Liver (tissue), 9 donors: ENCODE measurements around the gene HOXC6. TPM values are rescaled to one million over a fixed set of nuclear protein-coding genes. Genes with fewer than 3 reads are reported as not detected.

ENCODE experiments used
- DNase-seq: peaks from one replicate; pipeline ENCODE4 v3.0.0-alpha.2; 2017; ENCODE audit warnings: low spot score
- H3K27ac ChIP-seq, 2 donors: one replicate each; pipeline ENCODE4 v1.7.0; 2013; ENCODE audit warnings: inconsistent platforms in 2 of 2, low read length in 2 of 2, control low read depth in 1 of 2, low read depth in 1 of 2, mild to moderate bottlenecking in 1 of 2
- H3K27me3 ChIP-seq, 4 donors: one replicate each; pipeline versions ENCODE4 v1.6.1 to v1.7.0; 2013; ENCODE audit warnings: low read length in 3 of 4, inconsistent platforms in 1 of 4, mild to moderate bottlenecking in 1 of 4, moderate library complexity in 1 of 4; ENCODE audit not compliant: control insufficient read depth in 4 of 4, insufficient read depth in 4 of 4
- H3K36me3 ChIP-seq, 4 donors: one replicate each; pipeline versions ENCODE4 v1.6.1 to v1.7.0; 2013; ENCODE audit warnings: low read length in 3 of 4, mild to moderate bottlenecking in 3 of 4, low read depth in 1 of 4, moderate library complexity in 1 of 4; ENCODE audit not compliant: control insufficient read depth in 4 of 4, insufficient read depth in 3 of 4
- H3K4me1 ChIP-seq, 4 donors: one replicate each; pipeline versions ENCODE4 v1.6.1 to v1.7.0; 2013; ENCODE audit warnings: low read length in 3 of 4, mild to moderate bottlenecking in 3 of 4, moderate library complexity in 1 of 4; ENCODE audit not compliant: control insufficient read depth in 4 of 4, insufficient read depth in 4 of 4
- H3K4me3 ChIP-seq, 3 donors: one replicate each; pipeline versions ENCODE4 v1.6.1 to v1.7.0; 2013; ENCODE audit warnings: low read length in 3 of 3, control low read depth in 1 of 3, low read depth in 1 of 3, mild to moderate bottlenecking in 1 of 3
- H3K9ac ChIP-seq, 2 donors: one replicate each; pipeline ENCODE4 v1.7.0; 2013; ENCODE audit warnings: low read length in 2 of 2, mild to moderate bottlenecking in 2 of 2, moderate library complexity in 2 of 2, control low read depth in 1 of 2, low read depth in 1 of 2
- H3K9me3 ChIP-seq, 4 donors: one replicate each; pipeline versions ENCODE4 v1.6.1 to v1.7.0; 2013; ENCODE audit warnings: low read length in 3 of 4; ENCODE audit not compliant: control insufficient read depth in 4 of 4
- ATF3 ChIP-seq: IDR thresholded peaks from 2 replicates; pipeline ENCODE4 v1.6.1; 2016; ENCODE audit warnings: antibody characterized with exemption
- CTCF ChIP-seq: fragments of 150-350 bp; IDR thresholded peaks from 2 replicates; pipeline ENCODE4 v1.5.1; 2017; ENCODE audit warnings: improper control_type of control experiment, low read depth, low read length; ENCODE audit not compliant: missing input control
- EGR1 ChIP-seq, 2 donors: IDR thresholded peaks; 2 replicates each; pipeline ENCODE4 v1.6.1; 2016 to 2018; ENCODE audit warnings: antibody characterized with exemption in 2 of 2, low read depth in 2 of 2
- FOXA1 ChIP-seq: IDR thresholded peaks from 2 replicates; pipeline ENCODE4 v1.6.1; 2016; ENCODE audit warnings: antibody characterized with exemption
- FOXA2 ChIP-seq: IDR thresholded peaks from 2 replicates; pipeline ENCODE4 v1.6.1; 2016; ENCODE audit warnings: antibody characterized with exemption
- GABPA ChIP-seq, 2 donors: IDR thresholded peaks in 1 of 2; conservative IDR thresholded peaks in 1 of 2; 2 replicates each; pipeline ENCODE4 v1.6.1; 2016; ENCODE audit warnings: antibody characterized with exemption in 2 of 2, mild to moderate bottlenecking in 1 of 2, moderate library complexity in 1 of 2
- HNF4A ChIP-seq, 2 donors: conservative IDR thresholded peaks; 2 replicates each; pipeline ENCODE4 v1.6.1; 2016; ENCODE audit warnings: antibody characterized with exemption in 2 of 2, mild to moderate bottlenecking in 2 of 2
- HNF4G ChIP-seq: IDR thresholded peaks from 2 replicates; pipeline ENCODE4 v1.6.1; 2016; ENCODE audit warnings: antibody characterized with exemption
- JUND ChIP-seq, 2 donors: IDR thresholded peaks; 2 replicates each; pipeline ENCODE4 v1.6.1; 2016; ENCODE audit warnings: antibody characterized with exemption in 2 of 2
- MAX ChIP-seq: IDR thresholded peaks from 2 replicates; pipeline ENCODE4 v1.6.1; 2016; ENCODE audit warnings: antibody characterized with exemption
- NR2F2 ChIP-seq: IDR thresholded peaks from 2 replicates; pipeline ENCODE4 v1.6.1; 2016; ENCODE audit warnings: antibody characterized with exemption
- RAD21 ChIP-seq, 2 donors: IDR thresholded peaks; 2 replicates each; pipeline ENCODE4 v1.6.1; 2016; ENCODE audit warnings: antibody characterized with exemption in 2 of 2, mild to moderate bottlenecking in 2 of 2
- REST ChIP-seq: IDR thresholded peaks from 2 replicates; pipeline ENCODE4 v1.6.1; 2016; ENCODE audit warnings: antibody characterized with exemption, mild to moderate bottlenecking
- RXRA ChIP-seq, 2 donors: IDR thresholded peaks; 2 replicates each; pipeline ENCODE4 v1.6.1; 2017 to 2018; ENCODE audit warnings: antibody characterized with exemption in 2 of 2, mild to moderate bottlenecking in 1 of 2
- SP1 ChIP-seq: IDR thresholded peaks from 2 replicates; pipeline ENCODE4 v1.6.1; 2018; ENCODE audit warnings: antibody characterized with exemption, mild to moderate bottlenecking
- TAF1 ChIP-seq: conservative IDR thresholded peaks from 2 replicates; pipeline ENCODE4 v1.6.1; 2016; ENCODE audit warnings: antibody characterized with exemption, mild to moderate bottlenecking
- YY1 ChIP-seq: IDR thresholded peaks from 2 replicates; pipeline ENCODE4 v1.6.1; 2016; ENCODE audit warnings: antibody characterized with exemption, mild to moderate bottlenecking
- ZBTB33 ChIP-seq: IDR thresholded peaks from 2 replicates; pipeline ENCODE4 v1.6.1; 2016; ENCODE audit warnings: antibody characterized with exemption
- WGBS: extraction: QIAGEN DNeasy Blood & Tissue Kit; methylation state at CpG from one replicate; pipeline ENCODE4 v1.1.7; 2013; 5-methylcytosine and 5-hydroxymethylcytosine counted together
- polyA plus RNA-seq, 2 donors: library from polyadenylated mRNA; stranded (reverse) in 1 of 2; unstranded in 1 of 2; fragments of 200-250 nt in 1 of 2; fragments of >200 nt in 1 of 2; fragmentation: Nextera tagmentation in 1 of 2; extraction: Ambion mirVana in 1 of 2; gene quantifications; one replicate each; pipeline versions ENCODE4 v1.2.1 to v1.2.3, GENCODE V29; 2013 to 2015
- total RNA-seq, 2 donors: library from RNA; depleted of rRNA; stranded (reverse); fragments of >200 nt; gene quantifications; one replicate each; pipeline ENCODE4 v1.2.3, GENCODE V29; 2014
- donor health status: healthy.
- donor health status: healthy.
- donor health status: healthy.
- donor health status: healthy.
- donor health status: healthy.

HOXC6 gene
- total and polyA plus RNA-seq, 4 donors, result 0.33 TPM; not detected in 3

GRCh38 chr12:54026640-54027441 is 1.4 kb upstream of the HOXC6 start:
- no peak overlapping the region for H3K9ac ChIP-seq
- WGBS, result 11% methylated on average over 22 of the region's 22 CpGs
- H3K27me3 ChIP-seq, result peaks cover 10 to 37% (median 27%) of the 10 kb centered on the region in 4 donors
- H3K4me3 ChIP-seq, result no peak overlapping the region
- H3K27ac ChIP-seq, result no peak overlapping the region
- no peaks in the 10 kb centered on the region for H3K36me3 ChIP-seq
- H3K4me1 ChIP-seq, result peaks cover 0 to 12% (median 4%) of the 10 kb centered on the region in 4 donors
- no peak for DNase-seq
- no peaks in the 10 kb centered on the region for H3K9me3 ChIP-seq
- no peak for TF ChIP-seq EGR1 (IDR thresholded peaks at IDR 0.05; ENCODE audit: low read depth in 2 of 2)

GRCh38 chr12:54027442-54027786 is 826 bp upstream of the HOXC6 start:
- TF ChIP-seq SP1 (no peak), MAX (no peak), RAD21 (IDR thresholded peaks at IDR 0.05) (no peak), YY1 (no peak), TAF1 (no peak), GABPA (IDR thresholded peaks at IDR 0.05 in 1 of 2, conservative IDR thresholded peaks at IDR 0.05 in 1 of 2) (no peak), FOXA1 (no peak), NR2F2 (no peak), ATF3 (no peak), REST (no peak), HNF4A (conservative IDR thresholded peaks at IDR 0.05) (no peak), CTCF (no peak), JUND (IDR thresholded peaks at IDR 0.05) (no peak), FOXA2 (no peak), RXRA (IDR thresholded peaks at IDR 0.05) (no peak), ZBTB33 (no peak), EGR1 (IDR thresholded peaks at IDR 0.05; ENCODE audit: low read depth in 2 of 2) (no peak), HNF4G (no peak)
- Histone ChIP-seq H3K36me3 (no peaks in the 10 kb centered on the region), H3K27ac (no peak overlapping the region), H3K9me3 (no peaks in the 10 kb centered on the region), H3K9ac (no peak overlapping the region), H3K4me3 (no peak overlapping the region), H3K4me1 (peaks cover 0 to 12% (median 4%) of the 10 kb centered on the region in 4 donors), H3K27me3 (peaks cover 10 to 42% (median 30%) of the 10 kb centered on the region in 4 donors)
- WGBS, result 38% methylated on average over 3 of the region's 3 CpGs
- DNase-seq, result no peak
